NCI-H774 (cell line): ENCODE measurements around the gene CD46.

Experiments
- DNase-seq: peaks from one replicate; lab custom pipeline; 2025; lab: John Stamatoyannopoulos, UW

Gene CD46

GRCh38 chr1:207813946-207814345, 62.1 kb downstream of the CD46 start:
- DNase-seq = no peak

GRCh38 chr1:207814469-207814868, 62.6 kb downstream of the CD46 start:
- no peak for DNase-seq

- DNase-seq = no peak
Measured at GRCh38 chr1:207815466-207815865, 63.6 kb downstream of the CD46 start.

GRCh38 chr1:207815913-207816291, 64.0 kb downstream of the CD46 start:
- no peak for DNase-seq

- no peak for DNase-seq
Measured at GRCh38 chr1:207817166-207817565, 65.3 kb downstream of the CD46 start.

GRCh38 chr1:207817778-207818751, 66.2 kb downstream of the CD46 start:
- no peak for DNase-seq

- DNase-seq = no peak
Measured at GRCh38 chr1:207818971-207819451, 67.2 kb downstream of the CD46 start.

GRCh38 chr1:207820568-207821463, 69.0 kb downstream of the CD46 start:
- DNase-seq = no peak

- no peak for DNase-seq
Measured at GRCh38 chr1:207821464-207822045, 69.7 kb downstream of the CD46 start.

GRCh38 chr1:207822124-207822601, 70.3 kb downstream of the CD46 start:
- no peak for DNase-seq

GRCh38 chr1:207822602-207823451, 71.0 kb downstream of the CD46 start:
- DNase-seq = no peak

- DNase-seq = no peak
Measured at GRCh38 chr1:207823531-207823879, 71.7 kb downstream of the CD46 start.

GRCh38 chr1:207823880-207824566, 72.2 kb downstream of the CD46 start:
- DNase-seq = no peak

GRCh38 chr1:207824691-207825408, 73.0 kb downstream of the CD46 start:
- no peak for DNase-seq

- DNase-seq = no peak
Measured at GRCh38 chr1:207825409-207825695, 73.5 kb downstream of the CD46 start.

GRCh38 chr1:207825719-207826556, 74.1 kb downstream of the CD46 start:
- DNase-seq = no peak

GRCh38 chr1:207826557-207827487, 75.0 kb downstream of the CD46 start:
- no peak for DNase-seq

- no peak for DNase-seq
Measured at GRCh38 chr1:207827488-207827830, 75.6 kb downstream of the CD46 start.
